K562 (cell line): ENCODE measurements around the gene HVCN1. TPM values are rescaled to one million over a fixed set of nuclear protein-coding genes. Genes with fewer than 3 reads are reported as not detected.
A peak's percentile ranks its signal among the peaks of the same experiment; 100 is the strongest.

ENCODE experiments used
- ATF1 ChIP-seq, 2 experiments: fragments of 450-650 bp in 1 of 2; IDR thresholded peaks; 2 replicates each; pipeline ENCODE4 v1.6.1; 2016; ENCODE audit warnings: missing compliant biosample characterization in 1 of 2, missing genetic modification characterization in 1 of 2
- BCOR ChIP-seq: fragments of 450-650 bp; IDR thresholded peaks from 2 replicates; pipeline ENCODE4 v1.6.1; 2016
- E2F1 ChIP-seq: sonication (generic); formaldehyde crosslinking; IDR thresholded peaks from 2 replicates; pipeline ENCODE4 v1.8.1; 2023; ENCODE audit warnings: mild to moderate bottlenecking, missing genetic modification reagents, moderate library complexity
- ETV1 ChIP-seq: fragments of 450-650 bp; conservative IDR thresholded peaks from 2 replicates; pipeline ENCODE4 v1.6.1; 2016; ENCODE audit warnings: missing genetic modification characterization, control low read depth, low read depth, missing compliant biosample characterization
- HNRNPH1 ChIP-seq: fragments of 200-400 bp; formaldehyde crosslinking; optimal IDR thresholded peaks from 2 replicates; pipeline ENCODE3; 2017; ENCODE audit warnings: low read depth, mild to moderate bottlenecking, low read length, moderate library complexity
- MXD1 ChIP-seq: fragments of 250-450 bp; sonication (Bioruptor Pico); IDR thresholded peaks from 2 replicates; pipeline ENCODE4 v1.8.0; 2021; ENCODE audit warnings: borderline replicate concordance, mild to moderate bottlenecking, moderate library complexity; ENCODE audit not compliant: poor library complexity, severe bottlenecking
- PBX2 ChIP-seq, 2 experiments: IDR thresholded peaks in 1 of 2; conservative IDR thresholded peaks in 1 of 2; 2 replicates each; pipeline ENCODE4 v1.6.1; 2016; ENCODE audit warnings: low read depth in 2 of 2, mild to moderate bottlenecking in 1 of 2, missing compliant biosample characterization in 1 of 2, missing genetic modification characterization in 1 of 2, moderate library complexity in 1 of 2
- PHB2 ChIP-seq: fragments of 450-650 bp; IDR thresholded peaks from 2 replicates; pipeline ENCODE4 v1.6.1; 2017; ENCODE audit warnings: low read depth
- POLR2AphosphoS5 ChIP-seq: IDR thresholded peaks from 2 replicates; pipeline ENCODE4 v1.6.1; 2011; ENCODE audit warnings: mild to moderate bottlenecking, low read depth, low read length, moderate library complexity; ENCODE audit not compliant: control insufficient read depth, insufficient read depth
- PTRF ChIP-seq: fragments of 450-650 bp; IDR thresholded peaks from 2 replicates; pipeline ENCODE4 v1.6.1; 2016; ENCODE audit warnings: mild to moderate bottlenecking, missing genetic modification characterization, missing compliant biosample characterization
- RCOR1 ChIP-seq, 2 experiments: IDR thresholded peaks; 2 replicates each; pipeline ENCODE4 v1.6.1; 2012; ENCODE audit warnings: low read depth in 2 of 2, low read length in 2 of 2, borderline replicate concordance in 1 of 2, improper control_type of control experiment in 1 of 2
- SMARCB1 ChIP-seq: IDR thresholded peaks from 2 replicates; pipeline ENCODE4 v1.6.1; 2011; ENCODE audit warnings: improper control_type of control experiment, low read depth; ENCODE audit not compliant: insufficient read length
- SMARCC2 ChIP-seq: fragments of 450-650 bp; IDR thresholded peaks from 2 replicates; pipeline ENCODE4 v1.6.1; 2017; ENCODE audit warnings: antibody characterized with exemption, moderate library complexity, mild to moderate bottlenecking, low read depth
- SMC3 ChIP-seq: conservative IDR thresholded peaks from 2 replicates; pipeline ENCODE4 v1.6.1; 2011; ENCODE audit warnings: low read depth, low read length, improper control_type of control experiment; ENCODE audit not compliant: insufficient read depth
- TFAP4 ChIP-seq: sonication (generic); formaldehyde crosslinking; IDR thresholded peaks from 2 replicates; pipeline ENCODE4 v1.8.0; 2022; ENCODE audit warnings: missing genetic modification reagents, mild to moderate bottlenecking, moderate library complexity, borderline replicate concordance
- ZBTB9 ChIP-seq: fragments of 450-650 bp; formaldehyde crosslinking; IDR thresholded peaks from 2 replicates; pipeline ENCODE4 v1.4.0; 2020; ENCODE audit warnings: mild to moderate bottlenecking, moderate library complexity
- ZNF197 ChIP-seq: fragments of 200-800 bp; sonication (Bioruptor generic); IDR thresholded peaks from 2 replicates; pipeline ENCODE4 v1.6.1; 2016; ENCODE audit warnings: low read depth, missing genetic modification characterization, missing compliant biosample characterization
- ZNF551 ChIP-seq: fragments of 250-450 bp; sonication (Bioruptor Pico); IDR thresholded peaks from 2 replicates; pipeline ENCODE4 v1.5.0; 2021; ENCODE audit warnings: mild to moderate bottlenecking, moderate library complexity
- ZNF699 ChIP-seq: fragments of 250-450 bp; sonication (Bioruptor Pico); IDR thresholded peaks from 2 replicates; pipeline ENCODE4 v1.8.0; 2021; ENCODE audit warnings: mild to moderate bottlenecking, moderate library complexity; ENCODE audit not compliant: insufficient replicate concordance
- polyA plus RNA-seq, 8 experiments: library from polyadenylated mRNA; depleted of rRNA in 4 of 8; stranded (reverse) in 5 of 8; unstranded in 3 of 8; fragments of >200 nt; fragmentation: Nextera tagmentation in 2 of 8; fragmentation: Illumina TruSeq in 1 of 8; extraction: Ambion mirVana in 2 of 8; extraction: Trizol in 1 of 8; gene quantifications; 2 replicates each; pipeline versions ENCODE4 v1.2.1 to v1.2.3, GENCODE V29; 2011 to 2014; ENCODE audit warnings: inconsistent platforms in 1 of 8, missing spikeins in 1 of 8
- total RNA-seq, 7 experiments: library from RNA; depleted of rRNA in 6 of 7; stranded (reverse); fragments of >200 nt in 6 of 7; fragmentation: Illumina TruSeq in 2 of 7; extraction: Trizol in 2 of 7; gene quantifications; 2 replicates each; pipeline versions ENCODE4 v1.2.1 to v1.2.3, GENCODE V29; 2011 to 2021; ENCODE audit warnings: low replicate concordance in 1 of 7

Gene HVCN1
- total and polyA plus RNA-seq, 9 of the 15 experiments (the other 6 are each of a cell fraction or from before 2014, with no cell fraction given), result 0.21 to 1.4 (median 0.74) TPM

GRCh38 chr12:110699591-110700445, 10.9 kb upstream of the HVCN1 start (continued):
- no peak for TF ChIP-seq ZNF699
- peak in 1 of 2 experiments; percentile 78; a peak in 2 of 4 replicates for TF ChIP-seq RCOR1 (IDR thresholded peaks at IDR 0.05; ENCODE audit: borderline replicate concordance in 1 of 2, low read depth in 2 of 2, low read length in 2 of 2)
- no peak for TF ChIP-seq MXD1 (CRISPR knock-in tag)
- no peak for TF ChIP-seq ATF1 (CRISPR knock-in tag; IDR thresholded peaks at IDR 0.05)
- peak; percentile 42; the same call in 1 of the 2 replicates for TF ChIP-seq ATF1 (tag; IDR thresholded peaks at IDR 0.05)
- TF ChIP-seq SMARCC2, result no peak
- TF ChIP-seq POLR2AphosphoS5, result no peak
- TF ChIP-seq ZBTB9 (CRISPR knock-in tag), result no peak
- TF ChIP-seq SMARCB1, result no peak
- no peak for TF ChIP-seq ZNF551 (CRISPR knock-in tag)
- TF ChIP-seq PBX2 (CRISPR knock-in tag; IDR thresholded peaks at IDR 0.05; ENCODE audit: low read depth), result no peak
- no peak for TF ChIP-seq PBX2 (tag; conservative IDR thresholded peaks at IDR 0.05; ENCODE audit: low read depth)
- no peak for TF ChIP-seq PTRF (tag)
- no peak for TF ChIP-seq SMC3
- TF ChIP-seq HNRNPH1, result no peak
- no peak for TF ChIP-seq PHB2
- no peak for TF ChIP-seq ZNF197 (CRISPR knock-in tag)
- no peak for TF ChIP-seq ETV1
- 0 out of 2 replicates have a peak, but pooled peaks have one; percentile 49 for TF ChIP-seq E2F1 (CRISPR knock-in tag)
- no peak for TF ChIP-seq TFAP4 (CRISPR knock-in tag)
- peak; percentile 40; the same call in 1 of the 2 replicates for TF ChIP-seq BCOR
